ENCODE data around the gene VIM.

VIM gene

GRCh38 chr10:17208476-17208875, 19.6 kb upstream of the VIM start:
- no peak for DNase-seq (ENCODE audit: low spot score)
- Histone ChIP-seq H2AK5ac (ENCODE audit: low read depth, low read length) (no peak overlapping the region), H3K9ac (ENCODE audit: low read depth, low read length, poor library complexity) (no peak overlapping the region), H3K4me2 (ENCODE audit: insufficient read depth, low read length, poor library complexity, severe bottlenecking) (no peak overlapping the region), H4K91ac (ENCODE audit: low read depth, low read length, poor library complexity) (no peak overlapping the region), H2BK12ac (ENCODE audit: low read length) (no peak overlapping the region), H3K14ac (ENCODE audit: low read length) (no peak overlapping the region), H4K8ac (ENCODE audit: low read depth, low read length) (no peak overlapping the region), H2AFZ (ENCODE audit: low read length) (no peak overlapping the region), H2BK15ac (ENCODE audit: low read length) (no peak overlapping the region), H3K79me1 (ENCODE audit: low read depth, low read length) (no peaks in the 10 kb centered on the region), H2BK5ac (ENCODE audit: low read length) (no peak overlapping the region), H3K23ac (ENCODE audit: low read depth, low read length, poor library complexity) (no peak overlapping the region), H3K4me3 (ENCODE audit: low read length in 2 of 2) (no peak overlapping the region), H2BK120ac (ENCODE audit: low read depth, low read length) (no peak overlapping the region), H3K27ac (replicated peaks; ENCODE audit: low read length) (no peak overlapping the region), H3K36me3 (replicated peaks in 1 of 2; ENCODE audit: control insufficient read depth in 2 of 2, insufficient read depth in 2 of 2, low read length in 2 of 2) (no peaks in the 10 kb centered on the region), H3K4ac (ENCODE audit: low read length) (no peak overlapping the region), H3K18ac (ENCODE audit: low read length) (peak overlapping the region; percentile 1), H3K27me3 (ENCODE audit: control insufficient read depth in 3 of 3, insufficient read depth in 3 of 3, low read depth in 1 of 3, low read length in 3 of 3) (no peaks in the 10 kb centered on the region), H3K4me1 (ENCODE audit: control insufficient read depth in 2 of 2, insufficient read depth in 1 of 2, low read depth in 1 of 2, low read length in 2 of 2) (peaks cover 6 to 11% of the 10 kb centered on the region in 2 donors), H3K9me3 (replicated peaks in 1 of 2; ENCODE audit: control insufficient read depth in 2 of 2, insufficient read depth in 1 of 2, low read depth in 1 of 2, low read length in 2 of 2) (no peaks in the 10 kb centered on the region)

- H3K23ac ChIP-seq (ENCODE audit: low read depth, low read length, poor library complexity), result no peak overlapping the region
- no peak overlapping the region for H3K9ac ChIP-seq (ENCODE audit: low read depth, low read length, poor library complexity)
- no CpG with 5 or more reads among the region's 1 CpG for WGBS, 2 donors (ENCODE audit: extremely low coverage in 2 of 2, insufficient read length in 2 of 2, insufficient replicate concordance in 1 of 2)
- H3K4ac ChIP-seq (ENCODE audit: low read length), result no peak overlapping the region
- no peak overlapping the region for H3K27ac ChIP-seq (replicated peaks; ENCODE audit: low read length)
- H2AFZ ChIP-seq (ENCODE audit: low read length), result no peak overlapping the region
- no peaks in the 10 kb centered on the region for H3K79me1 ChIP-seq (ENCODE audit: low read depth, low read length)
- no peak overlapping the region for H2BK12ac ChIP-seq (ENCODE audit: low read length)
- no peak overlapping the region for H3K4me2 ChIP-seq (ENCODE audit: insufficient read depth, low read length, poor library complexity, severe bottlenecking)
- H3K27me3 ChIP-seq (ENCODE audit: control insufficient read depth in 3 of 3, insufficient read depth in 3 of 3, low read depth in 1 of 3, low read length in 3 of 3), result no peaks in the 10 kb centered on the region
- no peaks in the 10 kb centered on the region for H3K36me3 ChIP-seq (replicated peaks in 1 of 2; ENCODE audit: control insufficient read depth in 2 of 2, insufficient read depth in 2 of 2, low read length in 2 of 2)
- H3K14ac ChIP-seq (ENCODE audit: low read length), result no peak overlapping the region
- H2AK5ac ChIP-seq (ENCODE audit: low read depth, low read length), result no peak overlapping the region
- no peak overlapping the region for H2BK5ac ChIP-seq (ENCODE audit: low read length)
- no peak for DNase-seq (ENCODE audit: low spot score)
- no peak overlapping the region for H2BK15ac ChIP-seq (ENCODE audit: low read length)
- no peak overlapping the region for H4K91ac ChIP-seq (ENCODE audit: low read depth, low read length, poor library complexity)
- no peaks in the 10 kb centered on the region for H3K9me3 ChIP-seq (replicated peaks in 1 of 2; ENCODE audit: control insufficient read depth in 2 of 2, insufficient read depth in 1 of 2, low read depth in 1 of 2, low read length in 2 of 2)
- H4K8ac ChIP-seq (ENCODE audit: low read depth, low read length), result no peak overlapping the region
- no peak overlapping the region for H3K18ac ChIP-seq (ENCODE audit: low read length)
- H3K4me1 ChIP-seq (ENCODE audit: control insufficient read depth in 2 of 2, insufficient read depth in 1 of 2, low read depth in 1 of 2, low read length in 2 of 2), result peaks cover 6 to 11% of the 10 kb centered on the region in 2 donors
- H3K4me3 ChIP-seq (ENCODE audit: low read length in 2 of 2), result no peak overlapping the region
- H2BK120ac ChIP-seq (ENCODE audit: low read depth, low read length), result no peak overlapping the region
These were observed 18.7 kb upstream of the VIM start for GRCh38 chr10:17209302-17209701.

- Histone ChIP-seq H3K4me2 (ENCODE audit: insufficient read depth, low read length, poor library complexity, severe bottlenecking) (no peak overlapping the region), H3K18ac (ENCODE audit: low read length) (no peak overlapping the region), H2AFZ (ENCODE audit: low read length) (no peak overlapping the region), H3K4ac (ENCODE audit: low read length) (no peak overlapping the region), H3K36me3 (replicated peaks in 1 of 2; ENCODE audit: control insufficient read depth in 2 of 2, insufficient read depth in 2 of 2, low read length in 2 of 2) (no peaks in the 10 kb centered on the region), H2AK5ac (ENCODE audit: low read depth, low read length) (no peak overlapping the region), H2BK12ac (ENCODE audit: low read length) (no peak overlapping the region), H3K9ac (ENCODE audit: low read depth, low read length, poor library complexity) (no peak overlapping the region), H4K91ac (ENCODE audit: low read depth, low read length, poor library complexity) (no peak overlapping the region), H3K23ac (ENCODE audit: low read depth, low read length, poor library complexity) (no peak overlapping the region), H3K27me3 (ENCODE audit: control insufficient read depth in 3 of 3, insufficient read depth in 3 of 3, low read depth in 1 of 3, low read length in 3 of 3) (no peaks in the 10 kb centered on the region), H2BK15ac (ENCODE audit: low read length) (no peak overlapping the region), H4K8ac (ENCODE audit: low read depth, low read length) (no peak overlapping the region), H3K14ac (ENCODE audit: low read length) (no peak overlapping the region), H2BK120ac (ENCODE audit: low read depth, low read length) (no peak overlapping the region), H3K4me1 (ENCODE audit: control insufficient read depth in 2 of 2, insufficient read depth in 1 of 2, low read depth in 1 of 2, low read length in 2 of 2) (peaks cover 6 to 11% of the 10 kb centered on the region in 2 donors), H3K79me1 (ENCODE audit: low read depth, low read length) (no peaks in the 10 kb centered on the region), H3K4me3 (ENCODE audit: low read length in 2 of 2) (no peak overlapping the region), H2BK5ac (ENCODE audit: low read length) (no peak overlapping the region), H3K9me3 (replicated peaks in 1 of 2; ENCODE audit: control insufficient read depth in 2 of 2, insufficient read depth in 1 of 2, low read depth in 1 of 2, low read length in 2 of 2) (no peaks in the 10 kb centered on the region), H3K27ac (replicated peaks; ENCODE audit: low read length) (no peak overlapping the region)
- WGBS, 2 donors (ENCODE audit: extremely low coverage in 2 of 2, insufficient read length in 2 of 2, insufficient replicate concordance in 1 of 2), result no CpG with 5 or more reads among the region's 2 CpGs
- DNase-seq (ENCODE audit: low spot score), result no peak
These were observed 18.2 kb upstream of the VIM start for GRCh38 chr10:17209881-17210280.

- Histone ChIP-seq H3K14ac (ENCODE audit: low read length) (no peak overlapping the region), H3K27ac (replicated peaks; ENCODE audit: low read length) (no peak overlapping the region), H3K4me1 (ENCODE audit: control insufficient read depth in 2 of 2, insufficient read depth in 1 of 2, low read depth in 1 of 2, low read length in 2 of 2) (peaks cover 6 to 13% of the 10 kb centered on the region in 2 donors), H2BK5ac (ENCODE audit: low read length) (no peak overlapping the region), H4K8ac (ENCODE audit: low read depth, low read length) (no peak overlapping the region), H2BK120ac (ENCODE audit: low read depth, low read length) (no peak overlapping the region), H4K91ac (ENCODE audit: low read depth, low read length, poor library complexity) (no peak overlapping the region), H3K18ac (ENCODE audit: low read length) (no peak overlapping the region), H3K36me3 (replicated peaks in 1 of 2; ENCODE audit: control insufficient read depth in 2 of 2, insufficient read depth in 2 of 2, low read length in 2 of 2) (no peaks in the 10 kb centered on the region), H2AFZ (ENCODE audit: low read length) (no peak overlapping the region), H2BK15ac (ENCODE audit: low read length) (no peak overlapping the region), H3K9me3 (replicated peaks in 1 of 2; ENCODE audit: control insufficient read depth in 2 of 2, insufficient read depth in 1 of 2, low read depth in 1 of 2, low read length in 2 of 2) (no peaks in the 10 kb centered on the region), H3K23ac (ENCODE audit: low read depth, low read length, poor library complexity) (no peak overlapping the region), H2AK5ac (ENCODE audit: low read depth, low read length) (no peak overlapping the region), H3K27me3 (ENCODE audit: control insufficient read depth in 3 of 3, insufficient read depth in 3 of 3, low read depth in 1 of 3, low read length in 3 of 3) (no peaks in the 10 kb centered on the region), H3K9ac (ENCODE audit: low read depth, low read length, poor library complexity) (no peak overlapping the region), H3K4ac (ENCODE audit: low read length) (no peak overlapping the region), H3K4me2 (ENCODE audit: insufficient read depth, low read length, poor library complexity, severe bottlenecking) (no peak overlapping the region), H3K4me3 (ENCODE audit: low read length in 2 of 2) (no peak overlapping the region), H2BK12ac (ENCODE audit: low read length) (no peak overlapping the region), H3K79me1 (ENCODE audit: low read depth, low read length) (no peaks in the 10 kb centered on the region)
- WGBS, 2 donors (ENCODE audit: extremely low coverage in 2 of 2, insufficient read length in 2 of 2, insufficient replicate concordance in 1 of 2), result no CpG with 5 or more reads among the region's 3 CpGs
- no peak for DNase-seq (ENCODE audit: low spot score)
These were observed 17.7 kb upstream of the VIM start for GRCh38 chr10:17210361-17210760.
